Measurements from ENCODE around the gene SCNN1A. TPM values are rescaled to one million over a fixed set of nuclear protein-coding genes. Genes with fewer than 3 reads are reported as not detected.

Gene SCNN1A
- total RNA-seq, 2 donors from 2014 or later = 158 to 188 TPM

DNA sequence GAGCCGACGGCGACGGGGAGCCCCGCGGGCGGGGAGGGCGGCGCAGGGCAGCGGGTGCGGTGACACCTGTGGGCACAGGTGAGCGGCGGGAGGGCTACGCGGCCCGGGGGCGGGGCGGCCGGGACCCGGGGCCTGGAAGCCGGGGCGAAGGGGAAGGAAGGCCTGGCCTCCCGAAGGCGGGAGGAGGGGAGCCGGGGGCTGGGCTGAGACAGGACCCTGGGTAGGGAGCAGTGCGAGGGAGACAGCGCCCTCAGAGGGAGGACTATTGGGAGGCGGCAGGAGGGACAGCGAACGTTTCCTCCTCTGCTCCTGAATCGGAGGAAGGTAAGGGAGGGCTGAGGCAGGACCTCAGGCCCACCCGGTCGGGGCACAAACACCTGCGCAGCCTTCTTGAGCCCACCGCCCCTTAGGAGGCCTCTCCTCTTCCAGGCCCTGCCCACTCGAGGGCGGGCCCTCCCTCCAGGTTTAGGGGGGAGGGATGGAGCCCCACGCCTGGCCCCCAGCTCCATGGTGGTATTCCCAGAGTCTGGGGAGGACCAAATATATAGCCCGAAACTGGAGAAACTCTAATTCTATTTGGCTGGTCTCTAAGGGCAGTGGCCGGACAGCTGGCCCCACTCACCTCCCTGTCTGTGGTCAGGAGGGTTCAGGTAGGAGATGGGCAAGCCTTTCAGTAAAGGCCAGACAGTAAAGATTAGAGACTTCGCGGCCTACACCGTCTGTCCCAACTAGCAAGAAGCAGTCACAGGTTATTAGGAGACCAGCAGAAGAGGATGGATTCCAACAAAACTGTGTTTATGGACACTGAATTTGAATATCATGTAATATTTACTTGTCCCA is 64.4 kb downstream of the SCNN1A start:
- no peaks in the 10 kb centered on the region for H3K9me3 ChIP-seq
- no peaks in the 10 kb centered on the region for H3K36me3 ChIP-seq
- H3K9ac ChIP-seq (ENCODE audit: low read depth in 2 of 2, low read length in 2 of 2) = peak overlapping the region; percentile 81 to 92
- TF ChIP-seq, protein P1, sequence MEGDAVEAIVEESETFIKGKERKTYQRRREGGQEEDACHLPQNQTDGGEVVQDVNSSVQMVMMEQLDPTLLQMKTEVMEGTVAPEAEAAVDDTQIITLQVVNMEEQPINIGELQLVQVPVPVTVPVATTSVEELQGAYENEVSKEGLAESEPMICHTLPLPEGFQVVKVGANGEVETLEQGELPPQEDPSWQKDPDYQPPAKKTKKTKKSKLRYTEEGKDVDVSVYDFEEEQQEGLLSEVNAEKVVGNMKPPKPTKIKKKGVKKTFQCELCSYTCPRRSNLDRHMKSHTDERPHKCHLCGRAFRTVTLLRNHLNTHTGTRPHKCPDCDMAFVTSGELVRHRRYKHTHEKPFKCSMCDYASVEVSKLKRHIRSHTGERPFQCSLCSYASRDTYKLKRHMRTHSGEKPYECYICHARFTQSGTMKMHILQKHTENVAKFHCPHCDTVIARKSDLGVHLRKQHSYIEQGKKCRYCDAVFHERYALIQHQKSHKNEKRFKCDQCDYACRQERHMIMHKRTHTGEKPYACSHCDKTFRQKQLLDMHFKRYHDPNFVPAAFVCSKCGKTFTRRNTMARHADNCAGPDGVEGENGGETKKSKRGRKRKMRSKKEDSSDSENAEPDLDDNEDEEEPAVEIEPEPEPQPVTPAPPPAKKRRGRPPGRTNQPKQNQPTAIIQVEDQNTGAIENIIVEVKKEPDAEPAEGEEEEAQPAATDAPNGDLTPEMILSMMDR (IDR thresholded peaks at IDR 0.05) = no peak
- intact Hi-C loops (cut with DNase I) = no loop called here
- H3K4me1 ChIP-seq = peaks cover 13% of the 10 kb centered on the region
- peak overlapping the region; percentile 89 for H3K27ac ChIP-seq
- no peaks in the 10 kb centered on the region for H3K27me3 ChIP-seq
- peak overlapping the region; percentile 60 for H3K4me3 ChIP-seq
- no peak for DNase-seq

DNA sequence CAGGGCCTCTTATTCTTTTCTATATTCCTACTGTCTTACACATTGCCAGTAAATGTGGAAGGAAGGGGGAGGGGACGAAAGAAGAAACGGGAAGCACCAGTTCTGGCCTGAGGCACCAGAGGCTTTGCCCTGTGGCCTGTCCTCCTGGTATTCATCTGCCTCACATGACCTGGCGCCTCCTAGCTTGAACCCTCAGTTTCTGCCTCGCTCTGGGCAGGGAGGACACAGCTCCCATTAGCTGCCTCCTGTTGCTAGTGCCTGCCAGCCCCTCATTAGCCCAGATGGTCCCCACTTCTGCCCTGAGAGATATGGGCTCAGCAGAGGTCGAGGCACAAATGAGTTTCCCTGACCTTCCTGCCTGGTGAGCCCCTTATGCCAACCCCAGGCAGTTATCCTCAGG is 67.8 kb downstream of the SCNN1A start:
- H3K9ac ChIP-seq (ENCODE audit: low read depth in 2 of 2, low read length in 2 of 2) = no peak overlapping the region
- intact Hi-C loops (cut with DNase I) = no loop called here
- H3K27me3 ChIP-seq = no peaks in the 10 kb centered on the region
- H3K4me1 ChIP-seq = peaks cover 4% of the 10 kb centered on the region
- DNase-seq = no peak
- H3K27ac ChIP-seq = no peak overlapping the region
- no peaks in the 10 kb centered on the region for H3K36me3 ChIP-seq
- H3K9me3 ChIP-seq = no peaks in the 10 kb centered on the region
- no peak overlapping the region for H3K4me3 ChIP-seq
- TF ChIP-seq, protein P1 (IDR thresholded peaks at IDR 0.05) = no peak

DNA sequence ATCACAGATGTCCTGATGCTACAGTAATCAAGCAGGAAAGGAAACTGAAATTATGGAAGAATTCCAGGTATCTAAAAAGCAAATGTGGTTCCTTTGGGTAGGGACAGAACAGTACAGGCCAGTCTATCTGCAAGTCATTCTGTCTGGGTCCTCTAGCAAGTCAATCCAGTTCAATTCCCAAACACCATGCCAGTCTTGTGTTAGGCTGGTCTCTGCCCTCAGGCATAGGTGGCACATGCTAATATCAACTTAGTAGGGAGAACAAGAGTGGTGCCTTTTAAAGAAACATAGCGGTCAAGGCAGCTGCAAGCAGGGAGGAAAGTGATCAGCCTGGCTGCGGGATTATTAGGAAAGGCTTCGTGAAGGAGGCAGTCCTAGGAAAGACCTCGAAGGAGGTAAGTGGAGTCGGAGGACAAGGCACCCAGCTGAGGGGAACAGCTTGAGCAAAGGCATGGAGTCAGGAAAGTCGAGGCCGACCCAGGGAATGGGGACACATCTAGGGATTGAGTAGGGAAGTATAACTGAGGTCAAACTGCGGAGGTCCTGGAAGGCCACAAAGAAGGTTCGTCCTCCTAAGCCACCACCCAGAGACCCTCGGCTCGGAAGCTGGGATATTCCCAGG is 68.7 kb downstream of the SCNN1A start:
- H3K36me3 ChIP-seq = no peaks in the 10 kb centered on the region
- no peak for DNase-seq
- peaks cover 4% of the 10 kb centered on the region for H3K4me1 ChIP-seq
- no peak overlapping the region for H3K9ac ChIP-seq (ENCODE audit: low read depth in 2 of 2, low read length in 2 of 2)
- TF ChIP-seq, protein P1 (IDR thresholded peaks at IDR 0.05) = no peak
- no peak overlapping the region for H3K4me3 ChIP-seq
- intact Hi-C loops (cut with DNase I) = no loop called here
- H3K9me3 ChIP-seq = no peaks in the 10 kb centered on the region
- H3K27ac ChIP-seq = no peak overlapping the region
- H3K27me3 ChIP-seq = no peaks in the 10 kb centered on the region

DNA sequence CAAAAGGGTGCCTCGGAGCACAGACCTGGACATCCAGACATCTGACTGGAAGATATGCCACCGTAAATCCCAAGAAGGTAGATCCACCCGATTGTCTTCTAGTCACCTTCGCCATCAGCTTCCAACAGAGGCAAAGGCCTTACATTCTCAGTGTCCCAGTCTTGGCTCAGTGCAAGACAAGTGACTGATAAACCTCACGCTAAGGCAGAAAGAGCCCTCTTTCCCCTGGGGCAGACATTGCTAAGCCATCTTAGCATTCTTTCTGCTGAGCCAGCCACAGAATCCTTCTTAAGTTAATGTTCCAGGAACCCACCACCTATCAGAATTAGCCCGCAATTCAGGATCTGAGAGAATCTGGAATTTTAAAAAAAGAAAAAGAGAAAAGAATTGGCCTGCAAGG is 69.2 kb downstream of the SCNN1A start:
- no peak overlapping the region for H3K27ac ChIP-seq
- no peaks in the 10 kb centered on the region for H3K27me3 ChIP-seq
- intact Hi-C loops (cut with DNase I) = no loop called here
- peaks cover 4% of the 10 kb centered on the region for H3K4me1 ChIP-seq
- DNase-seq = no peak
- TF ChIP-seq, protein P1 (IDR thresholded peaks at IDR 0.05) = no peak
- H3K36me3 ChIP-seq = no peaks in the 10 kb centered on the region
- H3K9me3 ChIP-seq = no peaks in the 10 kb centered on the region
- H3K9ac ChIP-seq (ENCODE audit: low read depth in 2 of 2, low read length in 2 of 2) = no peak overlapping the region
- H3K4me3 ChIP-seq = no peak overlapping the region

DNA sequence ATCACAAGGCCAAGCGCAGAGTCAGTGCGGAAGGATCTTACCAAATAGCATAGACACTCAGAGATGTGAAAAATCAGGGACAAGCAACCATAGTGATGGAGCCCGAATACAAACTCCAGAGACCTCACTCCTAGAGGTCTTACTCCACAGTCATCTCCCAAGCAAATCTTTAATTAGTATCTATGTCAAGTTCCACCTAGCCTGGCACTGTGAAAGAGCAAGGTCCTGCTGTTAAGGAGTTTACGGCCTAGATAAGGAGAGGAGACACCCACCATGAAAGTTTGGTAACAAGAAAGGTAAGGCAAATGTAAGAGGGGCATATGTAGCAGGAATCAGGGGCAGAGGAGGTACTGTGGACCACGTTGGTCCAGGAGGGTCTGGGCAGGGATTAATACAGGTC is 72.3 kb downstream of the SCNN1A start:
- no peaks in the 10 kb centered on the region for H3K27me3 ChIP-seq
- peaks cover under 1% of the 10 kb centered on the region for H3K4me1 ChIP-seq
- peak overlapping the region in 1 of 2 donors; percentile 46 for H3K9ac ChIP-seq (ENCODE audit: low read depth in 2 of 2, low read length in 2 of 2)
- H3K36me3 ChIP-seq = no peaks in the 10 kb centered on the region
- intact Hi-C loops (cut with DNase I) = no loop called here
- H3K9me3 ChIP-seq = no peaks in the 10 kb centered on the region
- DNase-seq = no peak
- peak overlapping the region; percentile 40 for H3K27ac ChIP-seq
- no peak overlapping the region for H3K4me3 ChIP-seq
- TF ChIP-seq, protein P1 (IDR thresholded peaks at IDR 0.05) = no peak

Data from colonic mucosa (tissue), 4 donors.